H9 (cell line): ENCODE data around the gene PDZD2. TPM values are rescaled to one million over a fixed set of nuclear protein-coding genes. Genes with fewer than 3 reads are reported as not detected.
A peak's percentile ranks its signal among the peaks of the same experiment; 100 is the strongest.

ENCODE experiments used
- DNase-seq: peaks from one replicate; pipeline ENCODE4 v3.0.0-alpha.2; 2017
- H2AFZ ChIP-seq: one replicate; pipeline ENCODE4 v1.6.1; 2013; ENCODE audit warnings: mild to moderate bottlenecking, low read length, control low read depth, moderate library complexity
- H2AK5ac ChIP-seq: 2 replicates; pipeline ENCODE4 v1.6.1; 2013; ENCODE audit warnings: low read length, control low read depth, mixed read lengths; ENCODE audit not compliant: insufficient read length
- H2BK120ac ChIP-seq: one replicate; pipeline ENCODE4 v1.6.1; 2013; ENCODE audit warnings: low read depth, mild to moderate bottlenecking, low read length, control low read depth, inconsistent platforms; ENCODE audit not compliant: poor library complexity, severe bottlenecking
- H2BK12ac ChIP-seq: 2 replicates; pipeline ENCODE4 v1.6.1; 2013; ENCODE audit warnings: low read length, control low read depth, mixed read lengths, low read depth; ENCODE audit not compliant: insufficient read length
- H2BK15ac ChIP-seq: 2 replicates; pipeline ENCODE4 v1.6.1; 2013; ENCODE audit warnings: low read depth, low read length, control low read depth
- H2BK20ac ChIP-seq: one replicate; pipeline ENCODE4 v1.6.1; 2013; ENCODE audit warnings: low read depth, mild to moderate bottlenecking, low read length, control low read depth, inconsistent platforms; ENCODE audit not compliant: poor library complexity, severe bottlenecking
- H2BK5ac ChIP-seq: 2 replicates; pipeline ENCODE4 v1.6.1; 2013; ENCODE audit warnings: low read length, control low read depth, mixed read lengths; ENCODE audit not compliant: insufficient read length
- H3K14ac ChIP-seq: 2 replicates; pipeline ENCODE4 v1.6.1; 2013; ENCODE audit warnings: low read length, control low read depth; ENCODE audit not compliant: insufficient read depth
- H3K18ac ChIP-seq: 2 replicates; pipeline ENCODE4 v1.6.1; 2013; ENCODE audit warnings: low read depth, mild to moderate bottlenecking, mixed read lengths, low read length, control low read depth; ENCODE audit not compliant: insufficient read length
- H3K23ac ChIP-seq: 2 replicates; pipeline ENCODE4 v1.6.1; 2013; ENCODE audit warnings: low read length, control low read depth, mixed read lengths, low read depth; ENCODE audit not compliant: insufficient read length
- H3K23me2 ChIP-seq: 2 replicates; pipeline ENCODE4 v1.6.1; 2013; ENCODE audit warnings: low read depth, mild to moderate bottlenecking, mixed read lengths, low read length, control low read depth; ENCODE audit not compliant: insufficient read length, poor library complexity, severe bottlenecking
- H3K27ac ChIP-seq: 2 replicates; pipeline ENCODE4 v1.5.1; 2013; ENCODE audit warnings: low read length, control low read depth, mixed read lengths, low read depth; ENCODE audit not compliant: insufficient read length
- H3K27me3 ChIP-seq: 2 replicates; pipeline ENCODE4 v1.6.1; 2013; ENCODE audit warnings: low read length, control low read depth, inconsistent platforms; ENCODE audit not compliant: insufficient read depth
- H3K4ac ChIP-seq: 2 replicates; pipeline ENCODE4 v1.6.1; 2013; ENCODE audit warnings: low read depth, mild to moderate bottlenecking, control low read depth, inconsistent platforms, low read length, moderate library complexity
- H3K4me1 ChIP-seq: 2 replicates; pipeline ENCODE4 v1.6.1; 2013; ENCODE audit warnings: low read length, control low read depth, inconsistent platforms; ENCODE audit not compliant: insufficient read depth
- H3K4me2 ChIP-seq: 2 replicates; pipeline ENCODE4 v1.6.1; 2013; ENCODE audit warnings: low read length, control low read depth, mixed read lengths; ENCODE audit not compliant: insufficient read length, insufficient read depth
- H3K56ac ChIP-seq: 2 replicates; pipeline ENCODE4 v1.6.1; 2013; ENCODE audit warnings: low read depth, mild to moderate bottlenecking, mixed read lengths, low read length, control low read depth; ENCODE audit not compliant: insufficient read length
- H3K79me1 ChIP-seq: 2 replicates; pipeline ENCODE4 v1.6.1; 2013; ENCODE audit warnings: low read depth, mild to moderate bottlenecking, moderate library complexity, low read length, control low read depth, inconsistent platforms; ENCODE audit not compliant: insufficient read depth, poor library complexity, severe bottlenecking
- H3K79me2 ChIP-seq: 2 replicates; pipeline ENCODE4 v1.6.1; 2013; ENCODE audit warnings: low read length, control low read depth, inconsistent platforms; ENCODE audit not compliant: insufficient read depth
- H3K9ac ChIP-seq: 2 replicates; pipeline ENCODE4 v1.6.1; 2013; ENCODE audit warnings: low read length, control low read depth, mixed read lengths; ENCODE audit not compliant: insufficient read length; ENCODE audit errors: extremely low read depth
- H3K9me3 ChIP-seq: one replicate; pipeline ENCODE4 v1.6.1; 2013; ENCODE audit warnings: low read depth, low read length, inconsistent platforms; ENCODE audit not compliant: control insufficient read depth
- H3T11ph ChIP-seq: one replicate; pipeline ENCODE4 v1.6.1; 2013; ENCODE audit warnings: mild to moderate bottlenecking, low read length, control low read depth, inconsistent platforms
- H4K20me1 ChIP-seq: one replicate; pipeline ENCODE4 v1.6.1; 2013; ENCODE audit not compliant: control insufficient read depth, insufficient read length, insufficient read depth
- H4K5ac ChIP-seq: 2 replicates; pipeline ENCODE4 v1.6.1; 2013; ENCODE audit warnings: low read depth, mild to moderate bottlenecking, mixed read lengths, low read length, control low read depth; ENCODE audit not compliant: insufficient read length
- H4K8ac ChIP-seq: replicated peaks from 2 replicates; pipeline ENCODE4 v1.6.1; 2013; ENCODE audit warnings: low read length, control low read depth, mixed read lengths, low read depth; ENCODE audit not compliant: insufficient read length
- H4K91ac ChIP-seq: 2 replicates; pipeline ENCODE4 v1.6.1; 2013; ENCODE audit warnings: low read depth, mild to moderate bottlenecking, moderate library complexity, mixed read lengths, low read length, control low read depth; ENCODE audit not compliant: insufficient read length
- H3K27ac Mint-ChIP-seq, 3 experiments: 2 replicates in 2 of 3; 3 replicates in 1 of 3; pipeline ENCODE4 v1.8.0; 2020 to 2021; ENCODE audit warnings: mixed read lengths in 3 of 3, mild to moderate bottlenecking in 1 of 3, moderate library complexity in 1 of 3
- H3K27me3 Mint-ChIP-seq: 2 replicates; pipeline ENCODE4 v1.8.0; 2021; ENCODE audit warnings: low read depth, mild to moderate bottlenecking, moderate library complexity, mixed read lengths
- H3K36me3 Mint-ChIP-seq, 3 experiments: 2 replicates in 2 of 3; 3 replicates in 1 of 3; pipeline ENCODE4 v1.8.0; 2020 to 2021; ENCODE audit warnings: low read depth in 3 of 3, mixed read lengths in 3 of 3; ENCODE audit not compliant: insufficient read depth in 1 of 3
- H3K4me1 Mint-ChIP-seq, 2 experiments: 2 replicates each; pipeline ENCODE4 v1.8.0; 2020; ENCODE audit warnings: mixed read lengths in 2 of 2
- H3K4me3 Mint-ChIP-seq, 2 experiments: 2 replicates in 1 of 2; 3 replicates in 1 of 2; pipeline ENCODE4 v1.8.0; 2020 to 2021; ENCODE audit warnings: mild to moderate bottlenecking in 2 of 2, mixed read lengths in 2 of 2, moderate library complexity in 1 of 2
- H3K9me3 Mint-ChIP-seq, 2 experiments: 2 replicates in 1 of 2; 3 replicates in 1 of 2; pipeline ENCODE4 v1.8.0; 2020; ENCODE audit warnings: mild to moderate bottlenecking in 2 of 2, mixed read lengths in 2 of 2, moderate library complexity in 1 of 2
- CTCF ChIP-seq: fragments of 200-600 bp; sonication (generic); conservative IDR thresholded peaks from 3 replicates; pipeline ENCODE4 v1.8.0; 2021; ENCODE audit warnings: antibody characterized with exemption, mild to moderate bottlenecking
- WGBS: extraction: QIAGEN DNeasy Blood & Tissue Kit; methylation state at CpG from one replicate; pipeline ENCODE4 v1.1.7; 2013; ENCODE audit warnings: missing lambda C conversion rate, low lambda C conversion rate, mixed read lengths; ENCODE audit not compliant: insufficient read length; ENCODE audit errors: extremely low coverage; 5-methylcytosine and 5-hydroxymethylcytosine counted together
- total RNA-seq: library from RNA; stranded (reverse); gene quantifications from 2 replicates; pipeline ENCODE4 v1.2.1, GENCODE V29; 2021

The PDZD2 gene
- total RNA-seq, 1 experiment from 2014 or later, result 9.9 TPM

GRCh38 chr5:31680528-31680927 lies 41.6 kb downstream of the PDZD2 start:
- H2BK12ac ChIP-seq, result no peak overlapping the region
- H4K5ac ChIP-seq, result no peak overlapping the region
- no peak overlapping the region for H3K23ac ChIP-seq
- H4K8ac ChIP-seq, result no peak overlapping the region
- no peak overlapping the region for H3K9ac ChIP-seq
- no peaks in the 10 kb centered on the region for H3K79me1 ChIP-seq
- no peak overlapping the region for H2BK120ac ChIP-seq
- no peaks in the 10 kb centered on the region for H3K79me2 ChIP-seq
- H4K20me1 ChIP-seq, result no peaks in the 10 kb centered on the region
- no peaks in the 10 kb centered on the region for H3K23me2 ChIP-seq
- H2BK5ac ChIP-seq, result no peak overlapping the region
- no peaks in the 10 kb centered on the region for H3K9me3 ChIP-seq
- no peak overlapping the region for H2AK5ac ChIP-seq
- no peak overlapping the region for H3T11ph ChIP-seq
- peak overlapping the region; percentile 40; the same call in 1 of the 2 replicates for H3K14ac ChIP-seq
- WGBS, result no CpG with 5 or more reads among the region's 12 CpGs
- Mint-ChIP-seq H3K9me3 (no peaks in the 10 kb centered on the region; a peak in 1 of 5 replicates), H3K27ac (no peak overlapping the region), H3K27me3 (no peaks in the 10 kb centered on the region), H3K4me1 (peaks cover 21 to 24% of the 10 kb centered on the region in 2 experiments), H3K4me3 (no peak overlapping the region), H3K36me3 (no peaks in the 10 kb centered on the region)
- no peak for DNase-seq
- no peak for TF ChIP-seq CTCF
- H3K4me2 ChIP-seq, result no peak overlapping the region
- no peak overlapping the region for H3K56ac ChIP-seq
- no peak overlapping the region for H2BK20ac ChIP-seq
- H3K18ac ChIP-seq, result no peak overlapping the region
- no peaks in the 10 kb centered on the region for H3K27me3 ChIP-seq
- H2AFZ ChIP-seq, result no peak overlapping the region
- H3K4me1 ChIP-seq, result peaks cover 11% of the 10 kb centered on the region; the same call in 1 of the 2 replicates
- no peak overlapping the region for H4K91ac ChIP-seq
- H3K27ac ChIP-seq, result no peak overlapping the region
- no peak overlapping the region for H2BK15ac ChIP-seq
- no peak overlapping the region for H3K4ac ChIP-seq
